Stimulated activated CD4-positive, alpha-beta T cell treated with anti-CD3 and anti-CD28 coated beads, TNF-alpha, amount 100 ng/mL, for 48 hours (primary cell): ENCODE measurements around the gene STXBP6.

Source experiments
- DNase-seq, 3 donors: peaks; one replicate each; pipeline ENCODE4 v3.0.0-alpha.2; 2020; ENCODE audit warnings: low read depth in 3 of 3

Gene STXBP6

GRCh38 chr14:25015761-25016160, 34.2 kb downstream of the STXBP6 start:
- DNase-seq: no peak

GRCh38 chr14:25014440-25014839, 35.5 kb downstream of the STXBP6 start:
- no peak for DNase-seq

GRCh38 chr14:25011095-25011494, 38.9 kb downstream of the STXBP6 start:
- DNase-seq: no peak

- no peak for DNase-seq
These were observed 39.5 kb downstream of the STXBP6 start for GRCh38 chr14:25010471-25010870.

- no peak for DNase-seq
These were observed 40.1 kb downstream of the STXBP6 start for GRCh38 chr14:25009891-25010290.

- DNase-seq: no peak
These were observed 42.1 kb downstream of the STXBP6 start for GRCh38 chr14:25007832-25008231.

- no peak for DNase-seq
These were observed 42.8 kb downstream of the STXBP6 start for GRCh38 chr14:25006961-25007795.

- no peak for DNase-seq
These were observed 43.9 kb downstream of the STXBP6 start for GRCh38 chr14:25006031-25006430.

- no peak for DNase-seq
These were observed 45.5 kb downstream of the STXBP6 start for GRCh38 chr14:25004389-25004809.

GRCh38 chr14:25003537-25003936, 46.4 kb downstream of the STXBP6 start:
- no peak for DNase-seq

- DNase-seq: no peak
These were observed 48.3 kb downstream of the STXBP6 start for GRCh38 chr14:25001601-25002000.

GRCh38 chr14:25001156-25001555, 48.8 kb downstream of the STXBP6 start:
- DNase-seq: no peak

GRCh38 chr14:24999157-24999556, 50.8 kb downstream of the STXBP6 start:
- DNase-seq: no peak

GRCh38 chr14:24996930-24997725, 52.8 kb downstream of the STXBP6 start:
- DNase-seq: no peak

- DNase-seq: no peak
These were observed 54.9 kb downstream of the STXBP6 start for GRCh38 chr14:24995016-24995415.

- DNase-seq: no peak
These were observed 56.3 kb downstream of the STXBP6 start for GRCh38 chr14:24993631-24994030.

- no peak for DNase-seq
These were observed 57.2 kb downstream of the STXBP6 start for GRCh38 chr14:24992624-24993360.

GRCh38 chr14:24991821-24992220, 58.1 kb downstream of the STXBP6 start:
- DNase-seq: no peak

GRCh38 chr14:24991288-24991687, 58.7 kb downstream of the STXBP6 start:
- DNase-seq: no peak

- no peak for DNase-seq
These were observed 59.2 kb downstream of the STXBP6 start for GRCh38 chr14:24990773-24991172.

GRCh38 chr14:24990050-24990449, 59.9 kb downstream of the STXBP6 start:
- DNase-seq: no peak

- DNase-seq: no peak
These were observed 61.2 kb downstream of the STXBP6 start for GRCh38 chr14:24988760-24989159.
